Smooth muscle cell (in vitro differentiated cells): ENCODE measurements around the gene CCDC82. TPM values are rescaled to one million over a fixed set of nuclear protein-coding genes. Genes with fewer than 3 reads are reported as not detected.

Experiments
- DNase-seq: peaks from one replicate; lab custom pipeline; 2025; ENCODE audit not compliant: unreplicated experiment; lab: John Stamatoyannopoulos, UW
- H2AFZ ChIP-seq: fragments of 200-600 bp; sonication (generic); 2 replicates; pipeline ENCODE4 v1.6.0; 2016; ENCODE audit warnings: antibody characterized with exemption, low read depth, mild to moderate bottlenecking
- H3F3A ChIP-seq: fragments of 200-600 bp; sonication (generic); 2 replicates; pipeline ENCODE4 v1.6.0; 2017; ENCODE audit warnings: antibody characterized with exemption, low read depth
- H3K27ac ChIP-seq: fragments of 200-600 bp; sonication (generic); 2 replicates; pipeline ENCODE4 v1.5.1; 2016; ENCODE audit warnings: low read depth, mild to moderate bottlenecking
- H3K27me3 ChIP-seq: fragments of 200-600 bp; sonication (generic); 2 replicates; pipeline ENCODE4 v1.6.1; 2016; ENCODE audit warnings: low read depth, mild to moderate bottlenecking
- H3K36me3 ChIP-seq: fragments of 200-600 bp; sonication (generic); 2 replicates; pipeline ENCODE4 v1.5.1; 2016; ENCODE audit warnings: low read depth
- H3K4me1 ChIP-seq: fragments of 200-600 bp; sonication (generic); 2 replicates; pipeline ENCODE4 v1.5.1; 2016; ENCODE audit warnings: low read depth
- H3K4me2 ChIP-seq: fragments of 200-600 bp; sonication (generic); 2 replicates; pipeline ENCODE4 v1.6.0; 2016; ENCODE audit warnings: mild to moderate bottlenecking
- H3K4me3 ChIP-seq: fragments of 200-600 bp; sonication (generic); 2 replicates; pipeline ENCODE4 v1.5.1; 2016; ENCODE audit warnings: mild to moderate bottlenecking
- H3K79me2 ChIP-seq: fragments of 200-600 bp; sonication (generic); 2 replicates; pipeline ENCODE4 v1.6.0; 2016; ENCODE audit warnings: low read depth, mild to moderate bottlenecking
- H3K9ac ChIP-seq: fragments of 200-600 bp; sonication (generic); 2 replicates; pipeline ENCODE4 v1.6.0; 2016; ENCODE audit warnings: low read depth
- H3K9me3 ChIP-seq: fragments of 200-600 bp; sonication (generic); replicated peaks from 2 replicates; pipeline ENCODE4 v1.5.1; 2016; ENCODE audit warnings: low read depth
- H4K20me1 ChIP-seq: fragments of 200-600 bp; sonication (generic); 2 replicates; pipeline ENCODE4 v1.6.0; 2016; ENCODE audit warnings: low read depth
- CTCF ChIP-seq: fragments of 200-600 bp; sonication (generic); IDR thresholded peaks from 2 replicates; pipeline ENCODE4 v1.5.1; 2017; ENCODE audit warnings: borderline replicate concordance, mild to moderate bottlenecking, antibody characterized with exemption; ENCODE audit not compliant: insufficient read depth, poor library complexity, severe bottlenecking
- WGBS: methylation state at CpG from one replicate; pipeline ENCODE4 v1.1.7; 2016; ENCODE audit warnings: low lambda C conversion rate; 5-methylcytosine and 5-hydroxymethylcytosine counted together
- microRNA counts: library from miRNA; unstranded; fragments of <30 nt; microRNA quantifications from one replicate; lab custom pipeline; 2016
- microRNA-seq: library from miRNA; unstranded; fragments of <30 nt; microRNA quantifications from one replicate; pipeline ENCODE4, GENCODE V29; 2016; ENCODE audit warnings: borderline number of aligned reads
- polyA plus RNA-seq: library from polyadenylated mRNA; unstranded; fragments of >200 nt; fragmentation: Nextera tagmentation; extraction: Ambion mirVana; gene quantifications from 2 replicates; pipeline ENCODE4 v1.2.1, GENCODE V29; 2016
- small RNA-seq: library from RNA; depleted of rRNA; stranded (forward); fragments of <200 nt; gene quantifications from one replicate; pipeline ENCODE3, GENCODE V24; 2014
- total RNA-seq: library from RNA; depleted of rRNA; stranded (reverse); fragments of >200 nt; gene quantifications from 2 replicates; pipeline ENCODE4 v1.2.3, GENCODE V29; 2014

The CCDC82 gene
- total and polyA plus RNA-seq, 2 experiments from 2014 or later, result 19.8 to 32.8 TPM

GRCh38 chr11:96303980-96304379, 85.7 kb downstream of the CCDC82 start:
- Histone ChIP-seq H3K9me3 (no peaks in the 10 kb centered on the region), H3F3A (peaks cover 34% of the 10 kb centered on the region), H4K20me1 (peaks cover 8% of the 10 kb centered on the region), H3K4me1 (peaks cover 52% of the 10 kb centered on the region), H2AFZ (no peak overlapping the region), H3K79me2 (peaks cover 83% of the 10 kb centered on the region), H3K9ac (peak overlapping the region; percentile 50), H3K27me3 (no peaks in the 10 kb centered on the region), H3K27ac (peak overlapping the region; percentile 99), H3K36me3 (no peaks in the 10 kb centered on the region), H3K4me3 (no peak overlapping the region), H3K4me2 (peak overlapping the region; percentile 84)
- 31% methylated on average over 3 of the region's 3 CpGs for WGBS
- no peak for DNase-seq
- no peak for TF ChIP-seq CTCF

GRCh38 chr11:96303064-96303463, 86.6 kb downstream of the CCDC82 start:
- no peak for DNase-seq
- Histone ChIP-seq H3K4me2 (peak overlapping the region; percentile 84), H3K9me3 (no peaks in the 10 kb centered on the region), H3K36me3 (no peaks in the 10 kb centered on the region), H3F3A (peaks cover 28% of the 10 kb centered on the region), H4K20me1 (peaks cover 8% of the 10 kb centered on the region), H3K9ac (peak overlapping the region; percentile 50), H3K27ac (peak overlapping the region; percentile 99), H3K27me3 (no peaks in the 10 kb centered on the region), H3K79me2 (peaks cover 81% of the 10 kb centered on the region), H3K4me3 (no peak overlapping the region), H2AFZ (no peak overlapping the region), H3K4me1 (peaks cover 43% of the 10 kb centered on the region)
- WGBS, result 55% methylated on average over 1 of the region's 1 CpG
- no peak for TF ChIP-seq CTCF

MicroRNAs within 50 kb of the gene (microRNA counts, 767-probe panel; counts per million panel counts)
- microRNA hsa-miR-1260b (lab: Ali Mortazavi, UCI), result 183 counts per million

Small RNAs within 50 kb of the gene (microRNA-seq; reads per million reads assigned to microRNA genes)
- gene MIR1260B, result 1.8 reads per million

Small RNAs within 50 kb of the gene (small RNA-seq; reads per million reads assigned to genes)
- gene MIR1260B, result not detected

Other genes with a start within 250 kb of the CCDC82 start
- 45.0 and 52.4 TPM in 2 replicates for gene MAML2, start 46.7 kb downstream of the CCDC82 start, total RNA-seq
- gene MAML2, start 46.7 kb downstream of the CCDC82 start, polyA plus RNA-seq, result 8.7 and 10.1 TPM in 2 replicates
- 12.1 and 16.9 TPM in 2 replicates for gene JRKL, start 101 bp upstream of the CCDC82 start, total RNA-seq
- 6.1 and 7.1 TPM in 2 replicates for gene JRKL, start 101 bp upstream of the CCDC82 start, polyA plus RNA-seq